ENCODE results near the gene CWC27. TPM values are rescaled to one million over a fixed set of nuclear protein-coding genes. Genes with fewer than 3 reads are reported as not detected.

CWC27 gene
- total RNA-seq, 2 donors from 2014 or later = 10.9 to 14.0 TPM

GRCh38 chr5:65022932-65023331 lies 254.2 kb downstream of the CWC27 start:
- no peak for DNase-seq
- ATAC-seq = no peak
- H3K27ac ChIP-seq = no peak overlapping the region
- H3K27me3 ChIP-seq = no peaks in the 10 kb centered on the region
- intact Hi-C loops (cut with DNase I) = no loop called here
- no peaks in the 10 kb centered on the region for H3K36me3 ChIP-seq (replicated peaks in 1 of 2; ENCODE audit: insufficient read depth in 1 of 2, low read depth in 2 of 2)
- H3K4me3 ChIP-seq = no peak overlapping the region
- TF ChIP-seq CTCF (IDR thresholded peaks at IDR 0.05) (no peak), POLR2A (IDR thresholded peaks at IDR 0.05) (no peak)
- H3K9me3 ChIP-seq = no peaks in the 10 kb centered on the region
- no peaks in the 10 kb centered on the region for H3K4me1 ChIP-seq

GRCh38 chr5:65024681-65025080 lies 256.0 kb downstream of the CWC27 start:
- ATAC-seq (no peak), DNase-seq (no peak)
- TF ChIP-seq POLR2A (IDR thresholded peaks at IDR 0.05) (no peak), CTCF (IDR thresholded peaks at IDR 0.05) (no peak)
- WGBS, 2 donors = 84 to 93% methylated on average over 1 of the region's 1 CpG
- H3K4me3 ChIP-seq = no peak overlapping the region
- no peaks in the 10 kb centered on the region for H3K36me3 ChIP-seq (replicated peaks in 1 of 2; ENCODE audit: insufficient read depth in 1 of 2, low read depth in 2 of 2)
- no peaks in the 10 kb centered on the region for H3K27me3 ChIP-seq
- intact Hi-C loops (cut with DNase I) = no loop called here
- no peaks in the 10 kb centered on the region for H3K4me1 ChIP-seq
- no peaks in the 10 kb centered on the region for H3K9me3 ChIP-seq
- H3K27ac ChIP-seq = no peak overlapping the region

GRCh38 chr5:65026816-65027548 lies 258.3 kb downstream of the CWC27 start:
- no peak overlapping the region for H3K27ac ChIP-seq

DNA sequence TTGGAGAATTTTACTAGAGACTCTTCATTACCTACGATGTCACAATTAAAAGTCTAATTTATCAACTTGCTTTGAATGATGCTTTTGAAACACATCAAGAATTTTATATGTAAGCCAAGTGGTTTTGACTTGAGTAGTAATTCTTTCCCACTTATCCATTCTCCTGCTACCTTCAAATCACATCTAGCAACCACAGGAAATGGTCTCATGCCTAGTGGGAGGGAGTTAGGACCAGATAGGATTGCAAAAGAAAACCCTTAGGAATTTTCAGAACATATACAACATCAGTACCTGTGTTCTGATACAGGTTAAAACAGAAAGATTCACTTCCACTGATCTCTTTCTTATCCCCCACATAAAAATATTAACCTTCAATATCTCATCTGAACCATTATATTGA lies 260.4 kb downstream of the CWC27 start:
- DNase-seq (no peak), ATAC-seq (no peak)
- Histone ChIP-seq H3K27ac (no peak overlapping the region), H3K27me3 (no peaks in the 10 kb centered on the region), H3K4me1 (no peaks in the 10 kb centered on the region), H3K4me3 (no peak overlapping the region), H3K36me3 (replicated peaks in 1 of 2; ENCODE audit: insufficient read depth in 1 of 2, low read depth in 2 of 2) (no peaks in the 10 kb centered on the region), H3K9me3 (no peaks in the 10 kb centered on the region)
- WGBS, 2 donors = 61 to 65% methylated on average over 1 of the region's 1 CpG
- no peak for TF ChIP-seq CTCF (IDR thresholded peaks at IDR 0.05)
- no peak for TF ChIP-seq POLR2A (IDR thresholded peaks at IDR 0.05)
- intact Hi-C loops (cut with DNase I) = no loop called here

More at GRCh38 chr5:65026816-65027548, 258.3 kb downstream of the CWC27 start:
- H3K9me3 ChIP-seq = no peaks in the 10 kb centered on the region
- intact Hi-C loops (cut with DNase I) = no loop called here
- H3K36me3 ChIP-seq (replicated peaks in 1 of 2; ENCODE audit: insufficient read depth in 1 of 2, low read depth in 2 of 2) = no peaks in the 10 kb centered on the region
- no peak for ATAC-seq
- no peaks in the 10 kb centered on the region for H3K4me1 ChIP-seq
- no peak for TF ChIP-seq CTCF (IDR thresholded peaks at IDR 0.05)
- no peak for TF ChIP-seq POLR2A (IDR thresholded peaks at IDR 0.05)
- no peak for DNase-seq
- H3K4me3 ChIP-seq = no peak overlapping the region
- no peaks in the 10 kb centered on the region for H3K27me3 ChIP-seq
- WGBS, 2 donors = 66 to 71% methylated on average over 3 of the region's 3 CpGs

- Histone ChIP-seq H3K27me3 (no peaks in the 10 kb centered on the region), H3K36me3 (replicated peaks in 1 of 2; ENCODE audit: insufficient read depth in 1 of 2, low read depth in 2 of 2) (no peaks in the 10 kb centered on the region), H3K27ac (no peak overlapping the region), H3K4me1 (peaks cover 8% of the 10 kb centered on the region), H3K9me3 (no peaks in the 10 kb centered on the region), H3K4me3 (no peak overlapping the region)
- ATAC-seq = no peak
- TF ChIP-seq CTCF (IDR thresholded peaks at IDR 0.05) = no peak
- no peak for TF ChIP-seq POLR2A (IDR thresholded peaks at IDR 0.05)
- intact Hi-C loops (cut with DNase I) = no loop called here
- DNase-seq = no peak
Observed at GRCh38 chr5:65030056-65030455, 261.3 kb downstream of the CWC27 start.

All from body of pancreas (tissue), 4 donors.